ENCODE data around the gene TUBA1A. TPM values are rescaled to one million over a fixed set of nuclear protein-coding genes. Genes with fewer than 3 reads are reported as not detected.
"Not testable (repeated sequence)": the region's sequence is repeated elsewhere in the genome, so short reads cannot be mapped to it uniquely, and the experiment has no call there.

Gene TUBA1A
- total and polyA plus RNA-seq, 8 donors = 205 to 675 (median 507) TPM

DNA sequence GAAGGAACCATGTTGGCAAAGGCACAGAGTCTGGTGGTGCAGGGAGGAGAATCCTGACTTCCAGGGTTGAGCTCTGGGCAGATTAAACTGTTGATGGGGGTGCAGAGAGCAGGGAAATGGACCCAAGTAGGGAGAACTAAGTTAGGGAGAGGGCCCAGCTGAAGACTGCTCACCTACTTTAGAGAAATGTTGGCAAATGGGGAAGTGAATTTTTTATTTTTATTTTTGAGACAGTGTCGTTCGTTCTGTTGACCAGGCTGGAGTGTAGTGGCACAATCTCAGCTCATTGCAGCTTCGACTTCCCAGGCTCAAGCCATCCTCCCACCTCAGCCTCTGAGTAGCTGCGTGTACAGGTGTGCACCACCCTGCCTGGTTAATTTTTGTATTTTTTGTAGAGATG lies 32.1 kb upstream of the TUBA1A start:
- ATAC-seq (no peak), DNase-seq (no peak)
- no peak overlapping the region for H3K27ac ChIP-seq
- no peaks in the 10 kb centered on the region for H3K36me3 ChIP-seq
- intact Hi-C loops (cut with DNase I) = no loop called here
- no peaks in the 10 kb centered on the region for H3K9me3 ChIP-seq
- H3K4me3 ChIP-seq = no peak overlapping the region
- H3K27me3 ChIP-seq = no peaks in the 10 kb centered on the region
- H3K4me1 ChIP-seq = peaks cover 3 to 49% of the 10 kb centered on the region in 2 donors
- TF ChIP-seq, protein P1, sequence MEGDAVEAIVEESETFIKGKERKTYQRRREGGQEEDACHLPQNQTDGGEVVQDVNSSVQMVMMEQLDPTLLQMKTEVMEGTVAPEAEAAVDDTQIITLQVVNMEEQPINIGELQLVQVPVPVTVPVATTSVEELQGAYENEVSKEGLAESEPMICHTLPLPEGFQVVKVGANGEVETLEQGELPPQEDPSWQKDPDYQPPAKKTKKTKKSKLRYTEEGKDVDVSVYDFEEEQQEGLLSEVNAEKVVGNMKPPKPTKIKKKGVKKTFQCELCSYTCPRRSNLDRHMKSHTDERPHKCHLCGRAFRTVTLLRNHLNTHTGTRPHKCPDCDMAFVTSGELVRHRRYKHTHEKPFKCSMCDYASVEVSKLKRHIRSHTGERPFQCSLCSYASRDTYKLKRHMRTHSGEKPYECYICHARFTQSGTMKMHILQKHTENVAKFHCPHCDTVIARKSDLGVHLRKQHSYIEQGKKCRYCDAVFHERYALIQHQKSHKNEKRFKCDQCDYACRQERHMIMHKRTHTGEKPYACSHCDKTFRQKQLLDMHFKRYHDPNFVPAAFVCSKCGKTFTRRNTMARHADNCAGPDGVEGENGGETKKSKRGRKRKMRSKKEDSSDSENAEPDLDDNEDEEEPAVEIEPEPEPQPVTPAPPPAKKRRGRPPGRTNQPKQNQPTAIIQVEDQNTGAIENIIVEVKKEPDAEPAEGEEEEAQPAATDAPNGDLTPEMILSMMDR (IDR thresholded peaks at IDR 0.05) = no peak

- intact Hi-C loops (cut with DNase I) = no loop called here
- H3K36me3 ChIP-seq = no peaks in the 10 kb centered on the region
These were observed 30.6 kb upstream of the TUBA1A start for GRCh38 chr12:49219417-49220026.

DNA sequence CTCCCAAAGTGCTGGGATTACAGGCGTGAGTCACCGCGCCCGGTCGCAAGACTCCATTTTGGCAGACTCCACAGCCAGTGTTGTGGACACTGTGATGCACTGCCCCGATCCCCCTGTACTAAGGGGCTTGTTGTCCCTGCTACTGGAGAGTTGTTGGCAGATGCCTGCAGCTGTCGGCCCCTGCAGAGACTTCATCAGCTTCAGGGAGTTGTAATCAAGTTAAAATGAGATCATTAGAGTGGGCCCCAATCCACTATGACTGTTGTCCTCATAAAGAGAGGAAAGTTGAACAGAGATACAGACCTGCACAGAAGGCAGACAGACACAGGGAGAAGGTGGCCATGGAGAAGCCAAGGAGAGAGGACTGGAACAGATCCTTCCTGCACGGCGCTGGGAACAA lies 23.7 kb upstream of the TUBA1A start:
- DNase-seq = no peak

More at GRCh38 chr12:49219417-49220026, 30.6 kb upstream of the TUBA1A start:
- Histone ChIP-seq H3K4me1 (peaks cover 12 to 49% of the 10 kb centered on the region in 2 donors), H3K4me3 (no peak overlapping the region), H3K27ac (no peak overlapping the region), H3K9me3 (no peaks in the 10 kb centered on the region), H3K27me3 (no peaks in the 10 kb centered on the region)
- TF ChIP-seq, protein P1 (IDR thresholded peaks at IDR 0.05) = no peak
- DNase-seq (no peak), ATAC-seq (no peak)

DNA sequence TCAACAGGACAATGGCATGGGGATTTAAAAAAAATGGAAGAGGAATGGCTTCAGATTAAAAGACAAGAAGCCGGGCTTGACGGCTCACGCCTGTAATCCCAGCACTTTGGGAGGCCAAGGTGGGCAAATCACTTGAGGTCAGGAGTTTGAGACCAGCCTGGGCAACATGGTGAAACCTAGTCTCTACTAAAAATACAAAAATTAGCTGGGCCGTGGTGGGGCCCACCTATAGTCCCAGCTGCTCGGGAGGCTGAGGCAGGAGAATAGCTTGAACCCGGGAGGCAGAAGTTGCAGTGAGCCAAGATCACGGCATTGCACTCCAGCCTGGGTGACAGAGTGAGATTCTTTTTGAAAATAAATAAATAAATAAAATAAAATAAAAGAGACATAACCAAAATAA lies 21.8 kb upstream of the TUBA1A start:
- H3K4me1 ChIP-seq = peaks cover 16 to 19% of the 10 kb centered on the region in 2 donors
- H3K36me3 ChIP-seq; intact Hi-C loops (cut with DNase I); H3K27ac ChIP-seq; H3K4me3 ChIP-seq; DNase-seq; H3K9me3 ChIP-seq; ATAC-seq; H3K27me3 ChIP-seq: not testable (repeated sequence)

More for the DNA sequence above, 23.7 kb upstream of the TUBA1A start:
- Histone ChIP-seq H3K4me3 (no peak overlapping the region), H3K27ac (no peak overlapping the region), H3K4me1 (peaks cover 16 to 19% of the 10 kb centered on the region in 2 donors), H3K36me3 (no peaks in the 10 kb centered on the region), H3K9me3 (no peaks in the 10 kb centered on the region), H3K27me3 (no peaks in the 10 kb centered on the region)
- TF ChIP-seq, protein P1 (IDR thresholded peaks at IDR 0.05) = no peak
- no peak for ATAC-seq
- intact Hi-C loops (cut with DNase I) = no loop called here

DNA sequence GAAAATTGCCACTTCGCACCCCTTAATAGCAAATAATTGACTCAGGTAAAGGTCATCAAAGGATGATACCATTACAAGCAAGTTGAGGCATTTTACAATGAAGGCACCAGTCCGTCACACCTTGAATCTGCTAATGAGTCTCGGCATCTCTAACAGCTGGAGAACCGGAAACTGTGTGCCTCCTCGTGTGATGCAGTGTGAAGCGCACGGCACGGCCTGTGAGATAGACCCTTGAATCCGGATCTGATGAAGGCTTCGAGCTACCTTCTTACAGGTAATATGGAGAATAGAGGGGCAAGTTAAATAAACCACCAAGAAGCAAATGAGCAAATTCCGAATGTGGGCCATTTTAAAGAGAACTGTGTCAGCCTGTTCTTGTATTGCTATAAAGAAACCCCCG lies 19.8 kb upstream of the TUBA1A start:
- H3K4me3 ChIP-seq = no peak overlapping the region
- ATAC-seq (no peak), DNase-seq (no peak)
- no peaks in the 10 kb centered on the region for H3K9me3 ChIP-seq
- intact Hi-C loops (cut with DNase I) = no loop called here
- peaks cover 0 to 2% of the 10 kb centered on the region in 2 donors for H3K4me1 ChIP-seq
- no peaks in the 10 kb centered on the region for H3K36me3 ChIP-seq
- H3K27ac ChIP-seq = no peak overlapping the region
- H3K27me3 ChIP-seq = no peaks in the 10 kb centered on the region
- TF ChIP-seq, protein P1 (IDR thresholded peaks at IDR 0.05) = no peak

- TF ChIP-seq, protein P1 (IDR thresholded peaks at IDR 0.05) = no peak
- H3K9me3 ChIP-seq = no peaks in the 10 kb centered on the region
- no peaks in the 10 kb centered on the region for H3K27me3 ChIP-seq
- H3K4me3 ChIP-seq = no peak overlapping the region
- no peak overlapping the region for H3K27ac ChIP-seq
- DNase-seq = no peak
- intact Hi-C loops (cut with DNase I) = no loop called here
- no peaks in the 10 kb centered on the region for H3K4me1 ChIP-seq
- H3K36me3 ChIP-seq = no peaks in the 10 kb centered on the region
- ATAC-seq = no peak
These were observed 19.3 kb upstream of the TUBA1A start for GRCh38 chr12:49208146-49208545.

Measured in left lung (tissue), 10 donors.